G401 (cell line): ENCODE measurements around the gene ATP2B2. TPM values are rescaled to one million over a fixed set of nuclear protein-coding genes. Genes with fewer than 3 reads are reported as not detected.

Experiments
- DNase-seq: peaks from one replicate; pipeline ENCODE4 v3.0.0-alpha.2; 2015; ENCODE audit warnings: low spot score
- in situ Hi-C: cut with HindIII; loops from 2 replicates; pipeline ENCODE4 v1.10.0; 2016; ENCODE audit warnings: low sequenced_read_pairs, mixed read lengths
- total RNA-seq: library from RNA; depleted of rRNA; stranded (reverse); fragments of >200 nt; shearing (Covaris generic); gene quantifications from 2 replicates; pipeline ENCODE4 v1.2.3, GENCODE V29; 2014

ATP2B2 gene
- total RNA-seq, 1 experiment from 2014 or later: not detected

- DNase-seq: no peak
- in situ Hi-C loops: no loop called here
Measured at GRCh38 chr3:10500717-10501663, 4.4 kb downstream of the ATP2B2 start.

GRCh38 chr3:10498271-10498670 is 7.1 kb downstream of the ATP2B2 start:
- DNase-seq: no peak
- in situ Hi-C loops: no loop called here

GRCh38 chr3:10497439-10497838 is 7.9 kb downstream of the ATP2B2 start:
- in situ Hi-C loops: no loop called here
- no peak for DNase-seq

- DNase-seq: peak; percentile 48
- in situ Hi-C loops: no loop called here
Measured at GRCh38 chr3:10496121-10496863, 9.1 kb downstream of the ATP2B2 start.

- in situ Hi-C loops: no loop called here
- DNase-seq: no peak
Measured at GRCh38 chr3:10495614-10496013, 9.8 kb downstream of the ATP2B2 start.

- in situ Hi-C loops: no loop called here
- DNase-seq: no peak
Measured at GRCh38 chr3:10495003-10495402, 10.4 kb downstream of the ATP2B2 start.

GRCh38 chr3:10494180-10494579 is 11.2 kb downstream of the ATP2B2 start:
- in situ Hi-C loops: no loop called here
- no peak for DNase-seq

GRCh38 chr3:10493202-10493589 is 12.2 kb downstream of the ATP2B2 start:
- no peak for DNase-seq
- in situ Hi-C loops: no loop called here

GRCh38 chr3:10492364-10493201 is 12.8 kb downstream of the ATP2B2 start:
- in situ Hi-C loops: no loop called here
- DNase-seq: peak; percentile 79

GRCh38 chr3:10489746-10490483 is 15.5 kb downstream of the ATP2B2 start:
- in situ Hi-C loops: no loop called here
- DNase-seq: no peak

GRCh38 chr3:10487988-10488633 is 17.3 kb downstream of the ATP2B2 start:
- in situ Hi-C loops: no loop called here
- DNase-seq: no peak

- DNase-seq: no peak
- in situ Hi-C loops: no loop called here
Measured at GRCh38 chr3:10485806-10486205, 19.6 kb downstream of the ATP2B2 start.

- DNase-seq: peak; percentile 58
- in situ Hi-C loops: no loop called here
Measured at GRCh38 chr3:10485380-10485779, 20.0 kb downstream of the ATP2B2 start.

- DNase-seq: no peak
- in situ Hi-C loops: no loop called here
Measured at GRCh38 chr3:10484709-10485108, 20.7 kb downstream of the ATP2B2 start.

GRCh38 chr3:10483686-10484345 is 21.6 kb downstream of the ATP2B2 start:
- no peak for DNase-seq
- in situ Hi-C loops: no loop called here

GRCh38 chr3:10483364-10483675 is 22.1 kb downstream of the ATP2B2 start:
- peak; percentile 94 for DNase-seq
- in situ Hi-C loops: no loop called here

- in situ Hi-C loops: no loop called here
- DNase-seq: no peak
Measured at GRCh38 chr3:10482631-10483363, 22.6 kb downstream of the ATP2B2 start.
